Hematopoietic multipotent progenitor cell treated with erythropoietin and hydrocortisone succinate and interleukin-3 and kit ligand, for 6 days (in vitro differentiated cells): ENCODE results near the gene RRP9.
"Not testable (repeated sequence)": the region's sequence is repeated elsewhere in the genome, so short reads cannot be mapped to it uniquely, and the experiment has no call there.

ENCODE experiments used
- DNase-seq: peaks from one replicate; pipeline ENCODE4 v3.0.0-alpha.2; 2015

The RRP9 gene

DNA sequence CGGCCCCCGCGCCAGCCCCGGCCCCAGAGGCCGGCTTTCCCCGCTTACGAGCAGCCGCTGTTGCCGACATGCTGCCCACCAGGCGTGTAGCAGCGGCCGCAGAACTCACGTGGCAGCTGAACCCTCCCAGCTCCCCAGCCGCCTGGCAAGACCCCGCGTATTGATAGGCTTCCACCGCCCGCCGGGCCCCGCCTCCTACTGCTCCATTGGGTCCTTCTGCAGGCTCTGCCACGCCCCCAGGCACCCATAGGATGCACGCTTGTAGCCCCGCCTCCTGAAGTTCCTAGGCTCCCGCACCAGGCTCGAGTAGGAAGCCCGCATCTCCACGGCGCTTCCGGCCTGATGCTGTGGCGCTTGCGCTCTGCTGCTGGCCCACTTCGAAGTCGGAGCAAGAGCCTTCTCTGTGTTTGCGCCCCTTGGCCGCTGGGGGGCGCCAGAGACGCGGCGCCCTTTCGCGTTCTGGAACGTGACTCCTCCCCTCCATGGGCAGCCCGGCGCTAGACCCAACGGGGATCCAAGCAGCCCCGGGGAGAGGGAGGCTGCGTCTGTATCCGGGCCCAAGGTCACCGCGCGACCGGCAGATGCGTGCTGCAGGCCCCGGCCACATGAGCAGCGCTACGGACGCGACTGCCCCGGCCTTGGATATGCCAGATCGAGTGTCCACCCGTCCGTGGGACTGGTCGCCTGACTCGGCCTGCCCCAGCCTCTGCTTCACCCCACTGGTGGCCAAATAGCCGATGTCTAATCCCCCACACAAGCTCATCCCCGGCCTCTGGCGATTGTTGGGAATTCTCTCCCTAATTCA, at the start of gene RRP9, which contains the start of gene PARP3:
TSS of gene RRP9 (minus strand) at position 107 of the 805 bp plus-strand sequence. CDS start at position 70, 37 bp downstream.
TSS of gene PARP3 (plus strand) at position 566 of the 805 bp plus-strand sequence. CDS start 993 bp downstream, outside the sequence.
- peak; percentile 100 for DNase-seq

DNA sequence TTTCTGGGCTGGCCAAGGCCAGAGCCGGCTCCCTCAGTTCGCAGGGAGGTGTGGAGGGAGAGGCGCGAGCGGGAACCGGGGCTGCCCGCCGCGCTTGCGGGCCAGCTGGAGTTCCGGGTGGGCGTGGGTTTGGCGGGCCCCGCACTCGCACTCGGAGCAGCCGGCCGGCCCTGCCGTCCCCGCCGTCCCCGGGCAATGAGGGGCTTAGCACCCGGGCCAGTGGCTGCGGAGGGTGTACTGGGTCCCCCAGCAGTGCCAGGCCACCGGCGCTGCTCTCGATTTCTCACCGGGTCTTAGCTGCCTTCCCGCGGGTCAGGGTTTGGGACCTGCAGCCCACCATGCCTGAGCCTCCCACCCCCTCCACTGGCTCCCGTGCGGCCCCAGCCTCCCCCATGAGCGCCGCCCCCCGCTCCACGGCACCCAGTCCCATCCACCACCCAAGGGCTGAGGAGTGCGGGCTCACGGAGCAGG, 48.8 kb upstream of the RRP9 start:
- not testable (repeated sequence) for DNase-seq

DNA sequence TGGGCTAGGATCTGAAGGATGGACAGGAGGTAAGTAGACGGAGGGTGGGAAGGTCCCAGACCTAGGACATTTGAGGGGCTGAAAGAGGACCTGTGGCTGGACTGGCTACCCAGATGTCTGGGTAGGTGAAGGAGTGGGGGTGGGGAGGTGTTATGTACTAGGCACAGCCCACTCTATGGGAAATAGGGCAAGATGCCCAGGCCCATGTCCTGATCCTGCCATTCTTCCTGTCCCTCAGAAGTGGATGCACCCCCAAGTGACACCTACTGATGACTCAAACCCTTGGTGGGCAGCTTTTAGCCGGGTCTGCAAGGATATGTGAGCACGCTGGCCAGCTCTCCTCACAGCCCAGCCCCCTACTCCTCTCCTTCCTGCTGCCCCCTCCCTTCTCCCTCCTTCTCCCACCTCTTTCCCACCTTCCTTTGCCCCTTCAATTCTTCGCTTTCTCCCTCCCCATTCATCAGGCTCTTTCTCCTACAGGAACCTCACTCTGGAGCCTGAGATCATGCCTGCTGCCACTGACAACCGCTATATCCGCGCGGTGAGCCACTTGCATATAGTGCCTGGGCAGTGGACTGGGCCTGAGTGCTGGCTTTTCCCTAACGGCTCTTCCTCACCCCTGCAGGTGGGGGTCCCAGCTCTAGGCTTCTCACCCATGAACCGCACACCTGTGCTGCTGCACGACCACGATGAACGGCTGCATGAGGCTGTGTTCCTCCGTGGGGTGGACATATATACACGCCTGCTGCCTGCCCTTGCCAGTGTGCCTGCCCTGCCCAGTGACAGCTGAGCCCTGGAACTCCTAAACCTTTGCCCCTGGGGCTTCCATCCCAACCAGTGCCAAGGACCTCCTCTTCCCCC, 46.8 kb upstream of the RRP9 start:
- no peak for DNase-seq

DNA sequence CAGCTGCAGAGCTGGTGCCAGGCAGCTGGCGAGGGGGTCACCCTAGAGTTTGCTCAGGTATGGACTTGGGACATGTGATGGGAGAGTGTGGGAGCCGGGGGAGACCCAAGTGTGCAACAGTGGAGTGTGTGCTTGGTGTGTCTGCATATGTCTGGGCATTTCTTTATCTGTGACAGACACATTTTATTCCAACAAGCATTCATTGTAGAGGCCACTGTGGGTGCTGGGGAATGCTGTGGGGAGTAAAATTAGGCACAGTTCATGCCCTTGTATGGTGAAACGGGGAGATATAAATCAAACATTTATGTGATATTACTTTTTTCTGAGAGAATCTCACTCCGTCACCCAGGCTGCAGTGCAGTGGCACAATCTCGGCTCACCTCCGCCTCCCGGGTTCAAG, 45.9 kb upstream of the RRP9 start:
- peak; percentile 55 for DNase-seq

DNA sequence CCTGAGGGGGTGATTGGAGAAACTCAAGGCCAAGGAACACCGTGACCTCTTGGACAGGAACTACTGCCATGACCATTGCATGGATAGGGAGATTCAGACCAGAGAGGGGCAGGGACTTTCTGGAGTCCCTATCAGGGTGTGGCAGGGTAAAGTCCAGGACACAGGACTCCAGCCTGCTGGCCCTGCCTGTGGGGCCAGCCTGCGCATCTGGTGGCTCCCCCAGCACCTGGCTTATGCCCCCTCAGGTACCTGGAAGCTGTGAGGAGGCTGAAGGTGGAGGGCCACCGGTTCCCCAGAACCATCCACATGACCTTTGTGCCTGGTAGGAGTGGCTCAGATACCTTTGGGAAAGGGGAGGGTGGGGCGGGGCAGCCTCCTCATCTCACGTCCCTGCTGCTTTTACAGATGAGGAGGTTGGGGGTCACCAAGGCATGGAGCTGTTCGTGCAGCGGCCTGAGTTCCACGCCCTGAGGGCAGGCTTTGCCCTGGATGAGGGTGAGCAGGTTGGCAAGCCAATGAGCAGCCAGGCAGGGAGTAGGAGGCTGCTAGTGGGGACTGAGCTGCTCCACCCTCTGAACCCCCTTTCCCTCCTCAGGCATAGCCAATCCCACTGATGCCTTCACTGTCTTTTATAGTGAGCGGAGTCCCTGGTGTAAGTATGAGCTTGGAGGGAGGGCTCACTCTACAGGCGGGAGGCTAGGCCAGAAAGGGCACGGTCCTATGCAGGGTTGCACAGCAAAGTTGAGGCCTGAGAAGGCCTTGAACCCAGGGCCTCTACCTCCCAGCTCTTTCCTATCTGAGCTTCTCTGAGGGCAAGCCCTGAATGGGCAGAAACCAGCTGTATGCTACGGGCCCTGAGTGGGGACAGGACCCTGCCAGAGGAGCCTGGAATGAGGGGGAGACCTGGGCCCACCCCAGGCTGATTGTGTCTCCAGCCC, 44.6 kb upstream of the RRP9 start:
- no peak for DNase-seq

- DNase-seq: no peak
Observed at GRCh38 chr3:51985063-51985462, 43.4 kb upstream of the RRP9 start.

DNA sequence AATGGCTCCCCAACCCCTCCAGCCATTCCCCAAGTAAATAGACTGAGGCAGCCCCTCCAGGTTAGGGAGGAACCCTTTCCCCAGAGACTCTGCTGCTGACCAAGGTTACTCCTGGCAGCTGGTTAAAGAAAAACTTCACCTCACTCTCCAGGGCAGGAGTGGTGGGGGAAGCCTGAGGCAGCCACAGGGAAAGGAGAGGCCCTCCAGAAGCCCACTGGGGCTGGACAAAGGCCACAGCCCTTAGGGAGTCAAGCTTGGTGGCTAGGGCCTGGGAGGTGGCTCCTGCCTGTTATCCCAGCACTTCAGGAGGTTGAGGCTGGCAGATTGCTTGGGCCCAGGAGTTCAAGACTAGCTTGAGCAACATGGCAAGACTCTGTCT, 42.6 kb upstream of the RRP9 start:
- no peak for DNase-seq

GRCh38 chr3:51983578-51984268, 42.0 kb upstream of the RRP9 start:
- no peak for DNase-seq

GRCh38 chr3:51982838-51983577, 41.3 kb upstream of the RRP9 start, which contains the start of gene ACY1:
Gene ACY1 (plus strand): TSS chr3:51983535. CDS start chr3:51984065, 530 bp downstream.
- peak; percentile 90 for DNase-seq

DNA sequence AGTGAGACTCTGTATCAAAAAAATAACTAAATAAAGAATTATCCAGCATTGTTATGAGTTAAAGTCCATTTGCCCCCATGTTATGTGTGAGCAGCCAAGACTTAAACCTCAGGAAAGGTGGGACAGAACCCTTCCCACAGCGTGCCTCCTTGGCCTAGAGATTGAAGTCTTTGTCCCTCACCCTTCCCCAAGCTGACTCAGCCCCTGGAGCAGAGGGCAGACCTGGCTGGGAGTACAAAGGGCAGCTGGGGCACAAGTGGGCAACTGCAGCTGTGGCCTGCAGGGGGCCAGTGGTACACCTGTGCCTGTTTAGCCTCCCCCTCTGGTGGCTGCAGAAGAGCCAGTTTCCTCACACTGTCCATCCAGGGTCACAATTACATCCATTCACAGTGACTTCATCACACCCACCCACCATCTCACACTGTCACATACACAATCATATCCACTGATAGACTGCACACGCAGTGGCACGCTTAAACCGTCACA, 40.7 kb upstream of the RRP9 start:
- peak; percentile 74 for DNase-seq

DNA sequence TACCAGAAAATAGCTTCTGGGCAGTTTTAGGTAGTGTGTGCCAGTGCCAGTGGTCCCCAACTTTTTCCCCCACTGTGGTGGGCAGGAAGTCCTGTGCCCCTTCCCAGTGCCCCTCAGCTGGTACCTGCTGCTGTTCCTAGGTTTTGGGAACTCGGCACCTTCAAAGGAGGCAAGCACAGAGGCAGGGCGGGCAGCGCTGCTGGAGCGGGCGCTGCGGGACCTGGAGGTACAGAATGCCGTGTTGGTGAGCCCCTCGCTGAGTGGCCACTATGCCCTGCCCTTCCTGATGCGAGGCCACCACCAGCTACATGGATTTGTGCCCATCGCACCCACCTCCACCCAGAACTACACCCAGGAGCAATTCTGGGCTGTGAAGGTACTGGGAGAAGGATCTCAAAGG, 38.5 kb upstream of the RRP9 start:
- no peak for DNase-seq

DNA sequence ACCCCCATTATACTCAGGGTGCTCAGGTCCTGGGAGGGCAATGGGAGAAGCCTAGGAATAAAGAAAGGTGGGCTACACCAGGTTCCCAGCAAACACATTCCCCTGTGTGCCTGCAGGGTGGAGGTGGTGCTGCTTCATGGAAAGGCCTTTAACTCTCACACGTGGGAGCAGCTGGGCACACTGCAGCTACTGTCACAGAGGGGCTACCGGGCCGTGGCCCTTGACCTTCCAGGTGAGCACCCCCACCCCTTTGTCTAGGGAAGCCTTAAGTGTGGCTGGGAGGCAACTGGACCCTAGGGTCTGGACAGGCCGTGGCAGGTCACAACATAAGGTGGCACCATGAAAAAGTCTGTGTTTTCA, 36.4 kb upstream of the RRP9 start:
- DNase-seq: no peak

- DNase-seq: no peak
Observed at GRCh38 chr3:51977446-51978142, 35.9 kb upstream of the RRP9 start.

DNA sequence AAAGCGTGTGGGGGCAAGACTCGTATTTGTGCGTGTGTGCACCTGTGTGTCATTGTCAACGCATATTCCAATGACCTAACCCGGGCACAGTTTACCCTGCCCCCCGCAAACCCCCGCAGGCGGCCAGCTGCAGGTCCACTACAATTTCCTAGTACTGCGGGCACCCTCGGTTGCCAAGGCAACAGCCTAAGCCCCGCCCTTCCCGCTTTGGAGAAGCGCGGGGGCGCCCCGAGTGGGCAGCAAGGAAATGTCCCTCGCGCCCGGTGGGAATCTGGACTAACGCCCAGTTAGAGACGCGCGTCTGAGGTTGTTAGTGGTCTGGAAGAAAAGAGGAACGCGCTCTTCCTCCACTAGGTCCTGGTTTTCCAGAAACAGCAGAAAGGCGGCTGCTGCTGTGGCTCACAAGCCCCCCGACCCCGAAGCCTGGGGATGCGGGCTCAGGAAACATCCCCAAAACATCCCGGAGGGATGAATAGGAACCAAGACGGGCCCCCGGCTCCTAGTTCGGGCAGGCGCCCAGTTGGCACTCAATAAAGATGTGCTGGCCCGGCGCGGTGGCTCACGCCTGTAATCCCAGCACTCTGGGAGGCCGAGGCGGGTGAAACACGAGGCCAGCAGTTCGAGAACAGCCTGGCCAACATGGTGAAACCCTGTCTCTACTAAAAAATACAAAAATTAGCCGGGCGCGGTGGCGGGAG, 34.3 kb upstream of the RRP9 start:
- peak; percentile 81 for DNase-seq

- DNase-seq: peak; percentile 78
Observed at GRCh38 chr3:51974963-51975851, 33.5 kb upstream of the RRP9 start, which contains the start of gene ABHD14A. Gene ABHD14A (plus strand): TSS chr3:51975064. CDS start chr3:51975136, 72 bp downstream.

DNA sequence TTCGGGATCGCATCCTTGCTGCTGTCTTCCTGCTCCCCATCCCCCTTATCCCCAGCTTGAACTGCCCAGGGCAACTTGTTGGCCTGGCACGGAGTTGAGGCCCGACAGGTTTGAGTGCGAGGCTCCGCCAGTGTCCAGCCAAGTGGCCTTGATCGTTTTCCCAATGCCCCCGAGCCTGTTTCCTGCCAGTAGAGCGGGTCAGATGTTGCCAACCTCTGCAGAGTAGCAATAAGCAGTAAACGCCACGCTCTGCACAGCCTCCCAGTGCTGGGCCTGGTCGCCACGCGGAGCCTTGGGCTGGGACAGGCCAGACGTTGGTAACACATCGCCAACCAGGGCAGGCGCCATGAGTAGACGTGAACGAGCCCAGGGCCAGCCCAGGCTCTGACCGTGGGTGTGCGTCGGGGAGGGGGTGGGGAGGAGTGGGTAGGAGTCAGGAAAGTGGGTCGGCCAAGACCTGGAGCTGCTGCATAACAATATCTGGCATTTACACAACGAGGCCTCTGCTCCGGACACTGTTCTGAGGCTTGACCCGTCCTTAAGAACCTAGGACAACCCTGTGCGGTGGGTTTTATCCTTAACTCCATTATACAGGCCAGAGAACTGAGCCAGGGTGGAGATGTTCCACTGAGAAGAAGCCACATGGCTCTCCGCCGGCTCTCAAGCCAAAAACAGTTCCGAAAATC, 32.7 kb upstream of the RRP9 start:
- DNase-seq: no peak

GRCh38 chr3:51971350-51971749, 29.6 kb upstream of the RRP9 start:
- no peak for DNase-seq
